Fibroblast of mammary gland (primary cell): ENCODE results near the gene FIP1L1.
A peak's percentile ranks its signal among the peaks of the same experiment; 100 is the strongest.

Experiments used
- DNase-seq: peaks from one replicate; pipeline ENCODE4 v3.0.0-alpha.2; 2010; ENCODE audit warnings: low read depth
- H3K4me3 ChIP-seq: 2 replicates; pipeline ENCODE4 v1.5.1; 2011; ENCODE audit warnings: low read depth, mild to moderate bottlenecking, low read length, moderate library complexity; ENCODE audit not compliant: control insufficient read depth
- CTCF ChIP-seq: conservative IDR thresholded peaks from 2 replicates; pipeline ENCODE4 v1.5.1; 2011; ENCODE audit warnings: low read depth, low read length, inconsistent platforms; ENCODE audit not compliant: control insufficient read depth, insufficient read depth

FIP1L1 gene

GRCh38 chr4:53485658-53486040, 108.2 kb downstream of the FIP1L1 start:
- no peak for DNase-seq
- no peak for TF ChIP-seq CTCF
- no peak overlapping the region for H3K4me3 ChIP-seq

GRCh38 chr4:53487766-53488165, 110.3 kb downstream of the FIP1L1 start:
- TF ChIP-seq CTCF, result no peak
- no peak for DNase-seq
- no peak overlapping the region for H3K4me3 ChIP-seq

GRCh38 chr4:53489279-53489889, 111.9 kb downstream of the FIP1L1 start:
- DNase-seq, result peak; percentile 87
- H3K4me3 ChIP-seq, result no peak overlapping the region
- no peak for TF ChIP-seq CTCF

GRCh38 chr4:53490161-53490956, 112.9 kb downstream of the FIP1L1 start:
- H3K4me3 ChIP-seq, result no peak overlapping the region
- peak; percentile 86 for DNase-seq
- no peak for TF ChIP-seq CTCF

GRCh38 chr4:53490965-53491622, 113.7 kb downstream of the FIP1L1 start:
- peak; percentile 97 for DNase-seq
- H3K4me3 ChIP-seq, result no peak overlapping the region
- peak; percentile 86 for TF ChIP-seq CTCF

GRCh38 chr4:53494851-53495250, 117.4 kb downstream of the FIP1L1 start:
- TF ChIP-seq CTCF, result no peak
- no peak for DNase-seq

More at GRCh38 chr4:53494851-53495250, 117.4 kb downstream of the FIP1L1 start:
- no peak overlapping the region for H3K4me3 ChIP-seq
